Astrocyte (in vitro differentiated cells and primary cell): ENCODE measurements around the gene PNKD. TPM values are rescaled to one million over a fixed set of nuclear protein-coding genes. Genes with fewer than 3 reads are reported as not detected.

Source experiments
- DNase-seq: peaks from one replicate; pipeline ENCODE4 v3.0.0-alpha.2; 2010; ENCODE audit warnings: low read depth
- FAIRE-seq: peaks from 2 replicates; lab custom pipeline; 2011; peaks lifted over from hg19 to GRCh38; lab: Jason Lieb, UNC
- H2AFZ ChIP-seq: 2 replicates; pipeline ENCODE4 v1.6.0; 2012; ENCODE audit warnings: low read depth, low read length, inconsistent platforms
- H3K27ac ChIP-seq: 2 replicates; pipeline ENCODE4 v1.5.1; 2011; ENCODE audit warnings: low read depth, low read length, inconsistent platforms
- H3K27me3 ChIP-seq: 2 replicates; pipeline ENCODE4 v1.6.0; 2011; ENCODE audit warnings: low read length, inconsistent platforms; ENCODE audit not compliant: insufficient read depth
- H3K36me3 ChIP-seq: 2 replicates; pipeline ENCODE4 v1.5.1; 2011; ENCODE audit warnings: low read length, inconsistent platforms; ENCODE audit not compliant: insufficient read depth
- H3K4me1 ChIP-seq: 2 replicates; pipeline ENCODE4 v1.5.1; 2011; ENCODE audit warnings: low read length, inconsistent platforms; ENCODE audit not compliant: insufficient read depth
- H3K4me2 ChIP-seq: 2 replicates; pipeline ENCODE4 v1.6.0; 2012; ENCODE audit warnings: low read length, inconsistent platforms
- H3K4me3 ChIP-seq: 2 replicates; pipeline ENCODE4 v1.5.1; 2011; ENCODE audit warnings: low read depth, mild to moderate bottlenecking, low read length, inconsistent platforms; ENCODE audit not compliant: insufficient read depth
- H3K79me2 ChIP-seq: 2 replicates; pipeline ENCODE4 v1.6.0; 2012; ENCODE audit warnings: mild to moderate bottlenecking, low read length, inconsistent platforms; ENCODE audit not compliant: insufficient read depth
- H3K9ac ChIP-seq: 2 replicates; pipeline ENCODE4 v1.6.0; 2012; ENCODE audit warnings: mild to moderate bottlenecking, low read length, inconsistent platforms
- H3K9me3 ChIP-seq: 2 replicates; pipeline ENCODE4 v1.5.1; 2012; ENCODE audit warnings: low read depth, mild to moderate bottlenecking, low read length, inconsistent platforms; ENCODE audit not compliant: insufficient read depth
- H4K20me1 ChIP-seq: 2 replicates; pipeline ENCODE4 v1.6.0; 2012; ENCODE audit warnings: low read length, inconsistent platforms; ENCODE audit not compliant: insufficient read depth
- H3K27ac Mint-ChIP-seq: one replicate; pipeline ENCODE4 v1.8.0; 2021; ENCODE audit warnings: mild to moderate bottlenecking, mixed read lengths; ENCODE audit not compliant: unreplicated experiment
- H3K27me3 Mint-ChIP-seq: one replicate; pipeline ENCODE4 v1.8.0; 2021; ENCODE audit warnings: low read depth, mixed read lengths; ENCODE audit not compliant: unreplicated experiment
- H3K36me3 Mint-ChIP-seq: one replicate; pipeline ENCODE4 v1.8.0; 2021; ENCODE audit warnings: low read depth, mixed read lengths; ENCODE audit not compliant: unreplicated experiment
- H3K4me1 Mint-ChIP-seq: one replicate; pipeline ENCODE4 v1.8.0; 2021; ENCODE audit warnings: low read depth, mixed read lengths; ENCODE audit not compliant: unreplicated experiment
- H3K4me3 Mint-ChIP-seq: one replicate; pipeline ENCODE4 v1.8.0; 2021; ENCODE audit warnings: mild to moderate bottlenecking, moderate library complexity, mixed read lengths; ENCODE audit not compliant: unreplicated experiment
- H3K9me3 Mint-ChIP-seq: one replicate; pipeline ENCODE4 v1.8.0; 2021; ENCODE audit warnings: mild to moderate bottlenecking, mixed read lengths; ENCODE audit not compliant: unreplicated experiment
- CTCF ChIP-seq: IDR thresholded peaks from 2 replicates; pipeline ENCODE4 v1.5.1; 2011; ENCODE audit warnings: low read depth, mild to moderate bottlenecking, inconsistent platforms, low read length, moderate library complexity; ENCODE audit not compliant: insufficient read depth
- EZH2 ChIP-seq: IDR thresholded peaks from 2 replicates; pipeline ENCODE4 v1.6.1; 2012; ENCODE audit warnings: mild to moderate bottlenecking, low read length, inconsistent platforms; ENCODE audit not compliant: insufficient read depth
- total RNA-seq: library from RNA; stranded (reverse); gene quantifications from 2 replicates; pipeline ENCODE4 v1.2.1, GENCODE V29; 2021

The PNKD gene
- total RNA-seq, 1 donor from 2014 or later = 40.9 TPM

- H3K36me3 ChIP-seq = no peaks in the 10 kb centered on the region
- peaks cover 3% of the 10 kb centered on the region for H3K27me3 ChIP-seq
- peak overlapping the region; percentile 83 for H3K4me2 ChIP-seq
- no peaks in the 10 kb centered on the region for H3K79me2 ChIP-seq
- Mint-ChIP-seq H3K4me3 (no peak overlapping the region), H3K27me3 (peaks cover 14% of the 10 kb centered on the region), H3K4me1 (no peaks in the 10 kb centered on the region), H3K27ac (no peak overlapping the region), H3K36me3 (no peaks in the 10 kb centered on the region), H3K9me3 (peaks cover 2% of the 10 kb centered on the region)
- peaks cover 6% of the 10 kb centered on the region for H3K9me3 ChIP-seq
- H3K4me3 ChIP-seq = peak overlapping the region; percentile 55
- no peaks in the 10 kb centered on the region for H3K4me1 ChIP-seq
- DNase-seq (no peak), FAIRE-seq (no peak)
- no peak overlapping the region for H3K27ac ChIP-seq
- TF ChIP-seq CTCF (no peak), EZH2 (no peak)
- no peaks in the 10 kb centered on the region for H4K20me1 ChIP-seq
- peak overlapping the region; percentile 68 for H3K9ac ChIP-seq
- H2AFZ ChIP-seq = peak overlapping the region; percentile 96
Observed at GRCh38 chr2:218366621-218367414, 96.5 kb downstream of the PNKD start.

GRCh38 chr2:218367415-218368149, 97.3 kb downstream of the PNKD start:
- H3K27me3 Mint-ChIP-seq = peaks cover 14% of the 10 kb centered on the region
- no peak overlapping the region for H3K27ac Mint-ChIP-seq
- Histone ChIP-seq H3K4me2 (peak overlapping the region; percentile 83), H3K27ac (peak overlapping the region; percentile 7), H3K36me3 (no peaks in the 10 kb centered on the region), H4K20me1 (no peaks in the 10 kb centered on the region), H3K4me3 (peak overlapping the region; percentile 55), H3K27me3 (peaks cover 3% of the 10 kb centered on the region), H3K9me3 (peaks cover 6% of the 10 kb centered on the region), H3K9ac (peak overlapping the region; percentile 68), H3K4me1 (no peaks in the 10 kb centered on the region), H3K79me2 (no peaks in the 10 kb centered on the region), H2AFZ (peak overlapping the region; percentile 96)
- H3K4me1 Mint-ChIP-seq = no peaks in the 10 kb centered on the region
- TF ChIP-seq CTCF (no peak), EZH2 (no peak)
- DNase-seq (peak; percentile 58), FAIRE-seq (no peak)
- peaks cover 2% of the 10 kb centered on the region for H3K9me3 Mint-ChIP-seq
- H3K4me3 Mint-ChIP-seq = no peak overlapping the region
- no peaks in the 10 kb centered on the region for H3K36me3 Mint-ChIP-seq

GRCh38 chr2:218368150-218368528, 97.8 kb downstream of the PNKD start:
- H3K27me3 ChIP-seq = peaks cover 3% of the 10 kb centered on the region
- no peak for DNase-seq
- H4K20me1 ChIP-seq = no peaks in the 10 kb centered on the region
- peak overlapping the region; percentile 83 for H3K4me2 ChIP-seq
- Mint-ChIP-seq H3K27me3 (peaks cover 14% of the 10 kb centered on the region), H3K27ac (no peak overlapping the region), H3K36me3 (no peaks in the 10 kb centered on the region), H3K4me1 (no peaks in the 10 kb centered on the region), H3K4me3 (peak overlapping the region; percentile 20), H3K9me3 (peaks cover 2% of the 10 kb centered on the region)
- TF ChIP-seq CTCF (no peak), EZH2 (no peak)
- H3K9ac ChIP-seq = peak overlapping the region; percentile 68
- no peaks in the 10 kb centered on the region for H3K79me2 ChIP-seq
- H3K36me3 ChIP-seq = no peaks in the 10 kb centered on the region
- peak overlapping the region; percentile 55 for H3K4me3 ChIP-seq
- peak overlapping the region; percentile 7 for H3K27ac ChIP-seq
- H3K9me3 ChIP-seq = peaks cover 6% of the 10 kb centered on the region
- H2AFZ ChIP-seq = peak overlapping the region; percentile 96
- no peak for FAIRE-seq
- H3K4me1 ChIP-seq = no peaks in the 10 kb centered on the region
